ENCODE measurements around the gene WRNIP1. TPM values are rescaled to one million over a fixed set of nuclear protein-coding genes. Genes with fewer than 3 reads are reported as not detected.

Gene WRNIP1
- total RNA-seq (2016; rRNA removed; fragmentation: Illumina TruSeq; extraction: Trizol) (88.9 and 90.3 TPM in 2 replicates), polyA plus RNA-seq (2011; rRNA removed) (73.4 and 77.7 TPM in 2 replicates), polyA minus RNA-seq (2011; rRNA and poly(A)+ RNA removed; ENCODE audit: low replicate concordance) (73.1 and 84.7 TPM in 2 replicates), Bru-seq, nascent RNA (percentile 95 among the genes with signal in this experiment), BruChase-seq, experiment 1, labeled RNA remaining after a 6-hour chase (percentile 88 among the genes with signal in this experiment), BruChase-seq, experiment 2, labeled RNA remaining after a 2-hour chase (percentile 95 among the genes with signal in this experiment)
- 14.5 and 15.0 TPM in 2 replicates for total RNA-seq (2016; cell fraction: cytosol; rRNA removed; fragmentation: Illumina TruSeq; extraction: Trizol; ENCODE audit: low read depth)
- total RNA-seq (2016; cell fraction: insoluble cytoplasmic fraction; rRNA removed; fragmentation: Illumina TruSeq; extraction: Trizol), result 82.7 and 90.1 TPM in 2 replicates
- total RNA-seq (2016; cell fraction: membrane; rRNA removed; fragmentation: Illumina TruSeq; extraction: Trizol), result 49.2 and 50.7 TPM in 2 replicates
- total RNA-seq (2016; cell fraction: nucleus; rRNA removed; fragmentation: Illumina TruSeq; extraction: Trizol), result 48.4 and 54.7 TPM in 2 replicates
- 83.3 and 106 TPM in 2 replicates for polyA plus RNA-seq (2011; cell fraction: cytosol; rRNA removed)
- polyA plus RNA-seq (2011; cell fraction: nucleus; rRNA removed), result 69.3 and 70.9 TPM in 2 replicates
- 57.7 and 65.4 TPM in 2 replicates for polyA plus RNA-seq (2012)
- 15.1 and 16.9 TPM in 2 replicates for polyA plus RNA-seq (2016; cell fraction: cytosol; fragmentation: Illumina TruSeq; extraction: Trizol; ENCODE audit: low read depth)
- 96.1 and 98.5 TPM in 2 replicates for polyA plus RNA-seq (2016; cell fraction: insoluble cytoplasmic fraction; fragmentation: Illumina TruSeq; extraction: Trizol; ENCODE audit: low read depth)
- 36.1 and 39.8 TPM in 2 replicates for polyA plus RNA-seq (2016; cell fraction: membrane; fragmentation: Illumina TruSeq; extraction: Trizol; ENCODE audit: low read depth)
- 90.6 and 97.4 TPM in 2 replicates for polyA plus RNA-seq (2016; cell fraction: nucleus; fragmentation: Illumina TruSeq; extraction: Trizol; ENCODE audit: insufficient read depth, low read depth)
- polyA minus RNA-seq (2011; cell fraction: cytosol; rRNA and poly(A)+ RNA removed), result 32.4 and 32.5 TPM in 2 replicates
- 39.9 and 43.4 TPM in 2 replicates for polyA minus RNA-seq (2011; cell fraction: nucleus; rRNA and poly(A)+ RNA removed)
- long read RNA-seq, experiment 1, partial matches to known transcripts, result 12 of 16 reads
- long read RNA-seq, experiment 1, other reads (novel, unspliced or antisense), result 1 of 16 reads
- long read RNA-seq, experiment 2, transcript WRNIP1-201 (6 exons, 1,557 nt), result minor isoform, 5 of 173 reads
- long read RNA-seq, experiment 2, transcript WRNIP1-204 (7 exons, 2,670 nt), result major isoform, 96 of 173 reads
- long read RNA-seq, experiment 2, partial matches to known transcripts, result 27 of 173 reads
- long read RNA-seq, experiment 2, other reads (novel, unspliced or antisense), result 43 of 173 reads

- Histone ChIP-seq H3K27me3 (ENCODE audit: control insufficient read depth in 1 of 2, insufficient read depth in 2 of 2, low read length in 2 of 2) (no peaks in the 10 kb centered on the region; a peak in 2 of 5 replicates), H3K79me2 (ENCODE audit: insufficient read depth, low read length) (peaks cover 46% of the 10 kb centered on the region), H3K9ac (ENCODE audit: insufficient read depth, low read depth, low read length) (peak within 1 kb of the TSS; percentile 91), H3K4me2 (ENCODE audit: low read depth, low read length) (peak within 1 kb of the TSS; percentile 95), H2AFZ (ENCODE audit: low read length) (peak within 1 kb of the TSS; percentile 89), H4K20me1 (ENCODE audit: insufficient read depth, low read length) (peaks cover 38% of the 10 kb centered on the region), H3K4me1 (ENCODE audit: insufficient read depth, low read length) (peaks cover 42% of the 10 kb centered on the region), H3K9me3 (ENCODE audit: low read length) (no peaks in the 10 kb centered on the region), H3K4me3 (replicated peaks in 1 of 3; ENCODE audit: insufficient read depth in 1 of 3, low read depth in 2 of 3, low read length in 3 of 3) (peak within 1 kb of the TSS; percentile 77 to 95 (median 85)), H3K36me3 (replicated peaks in 1 of 2; ENCODE audit: control insufficient read depth in 1 of 2, insufficient read depth in 2 of 2, low read length in 2 of 2) (peaks cover 0 to 15% of the 10 kb centered on the region in 2 experiments; a peak in 4 of 5 replicates), H3K27ac (ENCODE audit: extremely low read length, insufficient read depth, low read length) (peak within 1 kb of the TSS; percentile 92)
- peak; percentile 99 for DNase-seq (ENCODE audit: low spot score)
- ATAC-seq, result peak; percentile 94
- in situ Hi-C loops (cut with HindIII; ENCODE audit: extremely low pct_ligation_motif_present, low pct_unique_long_range_greater_than_20kb), result no loop called here
- 0% methylated on average over 13 of the region's 104 CpGs for WGBS (ENCODE audit: low lambda C conversion rate)
- BruUV-seq (replicated peaks), result no TSS peak
- intact Hi-C loops (cut with micrococcal nuclease; ENCODE audit: unreplicated experiment), result loop anchor here (1.0 to 2.0 kb wide), 2 partner anchors 27 to 75 kb away; partner anchors contain the start of gene SERPINB1
- CTCF ChIA-PET (ENCODE audit: low intra/inter-chr PET ratio, low total read pairs), result no interaction called here
- POLR2A ChIA-PET, result interaction anchor here (0.6 to 2.2 kb wide), 20 partner anchors 8 to 487 kb away, joined by 3 to 36 read pairs (median 3); partner anchors contain the start of genes NQO2, RIPK1 and SERPINB1
- FAIRE-seq, result peak; percentile 4
- TF ChIP-seq ZNF724P (CRISPR knock-in tag; IDR thresholded peaks at IDR 0.05; ENCODE audit: borderline replicate concordance) (peak; percentile 98), ZNF432 (CRISPR knock-in tag; IDR thresholded peaks at IDR 0.05; ENCODE audit: borderline replicate concordance) (no peak), ZNF761 (CRISPR knock-in tag; conservative IDR thresholded peaks at IDR 0.05) (peak; percentile 95), CREM (IDR thresholded peaks at IDR 0.05) (peak; percentile 89), CREM (CRISPR knock-in tag; IDR thresholded peaks at IDR 0.05) (no peak), FOXA1 (IDR thresholded peaks at IDR 0.05) (no peak), FOXA1 (CRISPR knock-in tag; IDR thresholded peaks at IDR 0.05) (no peak; the same call in 1 of the 2 replicates), ZNF274 (CRISPR knock-in tag; IDR thresholded peaks at IDR 0.05) (peak; percentile 76; the same call in 1 of the 2 replicates), ZNF276 (CRISPR knock-in tag; IDR thresholded peaks at IDR 0.05; ENCODE audit: low read depth) (peak; percentile 90), ZNF674 (CRISPR knock-in tag; IDR thresholded peaks at IDR 0.05; ENCODE audit: low read depth) (peak; percentile 94), XRCC5 (optimal IDR thresholded peaks at IDR 0.05; ENCODE audit: low read length) (peak; percentile 95), NCOA1 (CRISPR knock-in tag; IDR thresholded peaks at IDR 0.05) (no peak), ZNF891 (CRISPR knock-in tag; IDR thresholded peaks at IDR 0.05) (no peak; the same call in 1 of the 2 replicates), ZNF136 (CRISPR knock-in tag; IDR thresholded peaks at IDR 0.05; ENCODE audit: low read depth) (peak; percentile 4; the same call in 1 of the 2 replicates)
- TF ChIP-seq, protein P1, sequence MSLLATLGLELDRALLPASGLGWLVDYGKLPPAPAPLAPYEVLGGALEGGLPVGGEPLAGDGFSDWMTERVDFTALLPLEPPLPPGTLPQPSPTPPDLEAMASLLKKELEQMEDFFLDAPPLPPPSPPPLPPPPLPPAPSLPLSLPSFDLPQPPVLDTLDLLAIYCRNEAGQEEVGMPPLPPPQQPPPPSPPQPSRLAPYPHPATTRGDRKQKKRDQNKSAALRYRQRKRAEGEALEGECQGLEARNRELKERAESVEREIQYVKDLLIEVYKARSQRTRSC (CRISPR knock-in tag; IDR thresholded peaks at IDR 0.05; ENCODE audit: low read depth), result peak; percentile 97
- TF ChIP-seq, protein P2, sequence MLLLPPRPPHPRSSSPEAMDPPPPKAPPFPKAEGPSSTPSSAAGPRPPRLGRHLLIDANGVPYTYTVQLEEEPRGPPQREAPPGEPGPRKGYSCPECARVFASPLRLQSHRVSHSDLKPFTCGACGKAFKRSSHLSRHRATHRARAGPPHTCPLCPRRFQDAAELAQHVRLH (CRISPR knock-in tag; IDR thresholded peaks at IDR 0.05; ENCODE audit: borderline replicate concordance, low read depth), result no peak; the same call in 1 of the 2 replicates
Measured at GRCh38 chr6:2765166-2765895, at the start of gene WRNIP1. TSS of gene WRNIP1 (plus strand) at chr6:2765393. CDS start at chr6:2765623, 230 bp downstream.

Measured in HepG2 (cell line).